ENCODE data around the gene PHF11.

PHF11 gene

DNA sequence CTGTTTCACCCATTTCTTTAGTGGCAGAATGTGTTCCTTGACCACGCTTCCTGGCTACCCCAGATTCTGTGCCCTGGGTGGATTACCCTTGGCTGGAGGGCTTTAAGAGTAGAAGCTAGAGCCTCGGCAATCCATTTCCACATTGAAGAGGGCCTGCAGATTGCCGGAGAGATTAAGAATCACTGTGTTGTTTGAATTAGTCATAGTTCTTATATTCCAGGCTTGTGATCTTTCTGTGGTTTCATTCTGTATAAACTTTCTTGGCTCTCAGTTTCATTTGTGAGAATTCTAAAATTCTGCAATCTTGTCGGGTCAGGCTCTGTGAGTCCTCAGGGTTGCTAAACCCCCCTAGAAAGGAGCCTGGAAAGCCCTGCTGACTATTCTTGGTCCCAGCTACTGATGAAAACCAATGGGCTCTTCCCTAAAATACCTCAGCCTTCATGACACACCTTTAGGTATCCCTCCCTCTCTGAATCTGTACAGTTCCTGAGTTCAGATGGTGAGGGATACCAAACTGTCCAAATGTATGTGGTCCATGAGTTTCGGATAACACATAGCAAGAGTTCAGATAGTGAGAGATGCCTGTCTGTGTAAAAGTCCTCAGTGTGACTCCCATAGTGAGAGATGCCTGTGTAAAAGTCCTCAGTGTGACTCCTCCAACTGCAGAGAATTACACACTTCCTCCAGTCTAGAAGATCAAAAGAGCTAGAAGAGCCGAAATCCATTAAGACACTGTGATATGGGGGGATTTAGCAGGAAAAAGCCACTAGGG, 4.3 kb downstream of the PHF11 start:
- no peak for DNase-seq

DNA sequence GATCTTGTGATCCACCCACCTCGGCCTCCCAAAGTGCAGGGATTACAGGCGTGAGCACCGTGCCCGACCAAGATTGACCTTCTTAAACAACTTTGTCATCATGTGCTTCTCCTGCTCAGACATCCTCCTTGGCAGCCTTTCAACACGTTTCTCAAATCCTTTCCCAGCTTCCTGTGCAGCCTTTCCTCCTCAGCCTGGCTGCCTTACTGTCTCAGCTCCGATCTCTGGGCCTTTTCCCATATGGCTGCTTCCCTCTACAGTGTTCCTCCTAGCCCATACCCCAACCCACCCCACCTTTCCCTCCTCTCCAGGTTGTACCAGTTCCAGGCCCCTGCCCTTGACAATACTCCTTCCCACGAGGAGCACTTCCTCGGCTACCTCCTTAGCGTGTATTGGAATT, 7.2 kb downstream of the PHF11 start:
- no peak for DNase-seq

DNA sequence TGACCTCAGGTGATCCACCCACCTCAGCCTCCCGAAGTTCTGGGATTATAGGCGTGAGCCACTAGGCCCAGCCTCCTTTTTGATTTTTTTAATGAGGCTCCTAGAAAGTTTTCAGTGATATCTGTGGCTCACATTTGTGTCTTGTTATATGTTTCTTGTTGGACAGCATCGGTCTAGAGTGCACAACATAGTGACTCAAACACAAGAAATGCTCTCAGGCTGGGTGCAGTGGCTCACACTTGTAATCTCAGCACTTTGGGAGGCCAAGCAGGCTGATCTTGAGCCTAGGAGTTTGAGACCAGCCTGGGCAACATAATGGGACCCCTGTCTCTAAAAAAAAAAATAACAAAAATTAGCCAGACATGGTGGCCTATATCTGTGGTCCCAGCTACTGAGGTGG, 8.2 kb downstream of the PHF11 start:
- no peak for DNase-seq

DNA sequence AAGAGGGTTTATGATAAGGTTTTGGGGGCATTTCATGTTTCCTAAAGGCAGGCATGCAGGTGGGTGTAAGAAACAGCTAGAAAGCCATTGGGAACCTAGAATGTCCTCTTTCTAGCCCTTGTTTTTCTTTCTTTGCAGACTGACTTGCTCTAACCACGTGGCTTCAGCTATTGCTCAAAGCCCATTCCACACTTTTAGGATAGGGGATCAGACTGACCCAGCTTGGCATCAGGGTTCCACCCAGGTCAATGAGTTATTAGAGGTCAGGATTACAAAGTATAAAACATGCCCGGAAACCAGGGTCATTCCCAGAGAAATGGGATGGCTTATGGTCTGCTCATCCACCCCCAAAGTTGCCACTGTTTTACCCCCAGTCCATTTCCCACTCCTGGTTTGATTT, 16.8 kb downstream of the PHF11 start:
- DNase-seq: no peak

DNA sequence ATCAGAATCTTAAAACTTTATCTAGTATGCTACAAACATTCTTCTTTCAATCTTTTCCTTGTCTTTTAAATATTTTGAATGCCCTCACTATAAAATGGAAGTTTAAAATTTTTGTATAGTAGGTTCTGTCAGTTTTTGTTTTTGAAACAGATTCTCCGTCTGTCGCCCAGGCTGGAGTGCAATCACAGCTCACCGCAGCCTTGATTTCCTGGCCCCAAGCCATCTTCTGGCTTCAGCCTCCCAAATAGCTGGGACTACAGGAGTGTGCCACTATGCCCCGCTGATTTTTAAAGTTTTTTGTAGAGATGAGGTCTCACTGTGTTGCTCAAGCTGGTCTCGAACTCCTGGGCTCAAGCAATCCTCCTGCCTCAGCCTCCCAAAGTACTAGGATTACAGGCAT, 20.7 kb downstream of the PHF11 start:
- no peak for DNase-seq

DNA sequence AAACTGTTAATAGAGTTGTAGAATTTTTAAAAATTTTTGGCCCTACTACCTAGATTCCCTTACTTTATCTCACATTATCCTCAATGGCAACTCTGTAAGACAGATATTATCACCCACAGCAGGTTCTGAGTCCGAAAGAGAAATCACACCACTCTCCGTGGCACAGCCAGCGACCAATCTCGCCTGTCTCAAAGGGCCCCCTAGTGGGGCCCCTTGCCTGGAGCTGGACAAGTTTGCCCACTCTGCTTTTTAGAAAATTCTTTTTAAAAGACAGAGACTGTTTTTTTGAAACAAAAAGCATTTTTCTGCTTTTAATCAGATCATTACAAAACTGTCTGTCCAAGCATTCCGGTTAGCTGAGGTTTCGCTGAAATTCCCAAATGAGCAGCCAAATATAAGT, 21.7 kb downstream of the PHF11 start:
- DNase-seq: no peak

DNA sequence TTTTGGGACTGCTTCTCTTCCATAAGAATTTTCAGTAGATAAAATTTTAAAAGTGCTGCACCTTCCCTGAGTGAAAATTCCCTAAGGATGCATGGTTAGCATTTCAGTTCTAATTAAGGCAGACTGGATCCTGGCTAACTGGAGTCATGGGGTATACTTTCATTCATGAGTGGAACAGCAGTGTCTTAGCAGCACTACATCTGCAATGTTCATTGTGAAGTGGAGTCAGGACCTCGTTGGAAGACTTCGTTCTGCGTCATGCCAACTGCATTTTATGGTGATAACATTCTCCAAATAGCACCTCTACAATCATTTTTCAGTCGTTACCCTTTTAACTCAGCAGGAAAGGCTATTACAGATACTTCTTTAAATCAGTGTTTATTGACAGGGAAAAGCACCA, 25.5 kb downstream of the PHF11 start:
- no peak for DNase-seq

DNA sequence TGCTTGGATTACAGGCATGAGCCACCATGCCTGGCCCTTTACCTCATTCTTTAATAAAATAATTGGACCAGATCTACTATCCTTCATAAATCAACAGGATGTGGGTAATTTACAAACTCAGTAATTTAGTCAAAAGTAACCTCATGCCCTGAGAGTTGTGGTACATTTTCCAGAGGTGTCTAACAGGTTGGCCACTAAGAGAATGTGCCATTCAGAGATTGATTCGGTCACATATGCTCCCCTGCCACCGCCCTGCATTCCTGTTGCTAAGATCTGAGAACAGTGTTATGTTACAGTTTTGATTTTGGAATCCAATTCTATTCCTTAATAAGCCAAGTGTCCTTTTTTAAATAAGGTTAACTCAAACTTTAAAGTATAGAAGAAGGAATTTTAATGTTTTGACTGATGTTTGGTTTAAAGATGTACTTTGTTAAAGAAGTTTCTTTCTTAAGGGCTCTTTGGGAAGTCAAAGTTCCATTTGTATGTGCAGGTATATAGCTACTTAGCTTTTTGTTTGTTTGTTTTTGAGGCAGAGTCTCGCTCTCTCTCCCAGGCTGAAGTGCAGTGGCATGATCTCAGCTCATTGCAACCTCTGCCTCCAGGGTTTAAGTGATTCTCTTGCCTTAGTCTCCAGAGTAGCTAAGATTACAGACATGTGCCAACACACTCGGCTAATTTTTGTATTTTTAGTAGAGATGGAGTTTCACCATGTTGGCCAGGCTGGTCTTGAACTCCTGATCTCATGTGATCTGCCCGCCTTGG, 29.2 kb downstream of the PHF11 start:
- no peak for DNase-seq

DNA sequence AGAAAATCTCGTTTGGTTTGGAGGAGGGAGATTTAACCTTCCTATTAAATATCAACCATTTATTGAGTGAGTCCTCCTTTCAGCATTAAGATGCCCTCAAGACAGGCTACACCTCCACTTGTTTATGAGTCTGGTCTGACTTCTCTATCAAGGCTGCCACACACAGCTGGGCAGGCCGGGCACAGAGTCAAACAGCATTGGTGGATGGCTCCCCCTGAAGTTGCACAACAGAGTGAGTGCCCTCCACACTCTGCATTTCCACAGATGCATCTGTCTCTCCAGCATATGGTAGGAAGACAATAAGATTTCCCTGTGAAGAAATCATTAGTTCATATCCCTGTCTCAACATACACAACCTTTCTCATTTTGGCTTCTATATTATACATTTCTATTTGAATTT, 31.4 kb downstream of the PHF11 start:
- no peak for DNase-seq

DNA sequence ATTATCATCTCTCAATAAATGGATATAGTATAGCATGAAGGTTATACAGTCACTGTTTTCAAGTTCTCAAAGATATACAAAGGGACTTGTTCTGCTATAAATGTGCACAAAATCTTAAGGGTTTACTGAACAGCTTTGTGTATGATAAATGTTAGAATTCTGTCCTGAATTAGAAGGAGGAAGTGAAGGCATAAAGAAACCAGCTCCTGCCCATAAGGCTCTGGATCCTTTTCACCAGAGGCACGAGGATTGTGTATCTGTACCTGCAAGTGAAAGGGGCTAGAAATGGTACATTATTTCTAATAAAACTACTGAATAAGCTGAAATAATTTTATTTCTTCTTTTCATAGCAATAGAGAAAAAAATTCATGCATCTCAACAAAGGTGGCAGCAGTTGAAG, 32.4 kb downstream of the PHF11 start:
- DNase-seq: no peak

DNA sequence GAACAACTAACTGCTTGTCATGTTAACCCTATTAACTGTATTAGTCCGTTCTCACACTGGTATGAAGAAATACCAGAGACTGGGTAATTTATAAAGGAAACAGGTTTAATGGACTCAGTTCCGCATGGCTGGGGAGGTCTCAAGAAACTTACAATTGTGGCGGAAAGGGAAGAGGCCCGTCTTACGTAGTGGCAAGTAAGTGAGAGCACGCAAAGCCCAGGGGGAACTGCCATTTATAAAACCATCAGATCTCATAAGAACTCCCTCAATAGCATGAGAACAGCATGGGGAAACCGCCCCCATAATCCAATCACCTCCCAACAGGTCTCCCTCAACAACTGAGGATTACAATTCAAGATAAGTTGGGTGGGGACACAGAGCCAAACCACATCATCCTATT, 34.7 kb downstream of the PHF11 start:
- DNase-seq: no peak

DNA sequence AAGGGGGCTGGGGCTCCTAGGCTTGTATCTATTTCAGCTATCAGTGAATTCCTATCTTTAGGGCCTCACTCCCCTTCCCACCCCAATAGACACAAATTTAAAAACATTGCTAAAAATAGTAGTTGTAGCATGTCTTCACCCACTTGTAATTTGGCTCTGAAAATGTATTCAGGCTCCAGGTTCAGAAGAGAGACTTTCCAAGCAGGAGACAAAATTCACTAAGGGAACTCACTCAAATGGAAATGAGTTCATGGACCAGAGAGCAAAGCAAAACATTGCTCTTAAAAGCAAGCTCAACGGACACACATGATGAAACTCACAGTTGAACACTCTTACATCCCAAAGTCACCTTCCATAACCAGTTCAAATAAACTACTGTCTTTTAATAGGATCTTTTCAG, 36.8 kb downstream of the PHF11 start:
- no peak for DNase-seq

DNA sequence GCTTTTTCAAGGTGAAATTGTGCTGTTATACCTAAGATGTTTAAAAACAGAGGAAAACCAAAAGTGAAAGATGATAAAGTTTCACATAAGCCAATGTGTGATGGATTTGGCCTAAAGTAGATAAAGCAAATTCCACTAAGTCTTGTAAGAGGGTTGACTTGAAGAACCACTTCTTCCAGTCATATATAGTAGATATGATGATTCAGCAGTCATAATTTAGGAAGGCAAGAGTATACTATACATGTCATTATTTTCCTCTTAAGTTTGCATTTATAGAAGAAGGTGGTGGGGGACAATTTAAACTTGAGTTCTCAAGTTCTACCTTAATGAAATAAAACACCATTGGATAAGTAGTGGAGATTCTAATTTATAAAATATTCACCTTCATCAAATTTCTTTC, 37.3 kb downstream of the PHF11 start:
- DNase-seq: no peak

DNA sequence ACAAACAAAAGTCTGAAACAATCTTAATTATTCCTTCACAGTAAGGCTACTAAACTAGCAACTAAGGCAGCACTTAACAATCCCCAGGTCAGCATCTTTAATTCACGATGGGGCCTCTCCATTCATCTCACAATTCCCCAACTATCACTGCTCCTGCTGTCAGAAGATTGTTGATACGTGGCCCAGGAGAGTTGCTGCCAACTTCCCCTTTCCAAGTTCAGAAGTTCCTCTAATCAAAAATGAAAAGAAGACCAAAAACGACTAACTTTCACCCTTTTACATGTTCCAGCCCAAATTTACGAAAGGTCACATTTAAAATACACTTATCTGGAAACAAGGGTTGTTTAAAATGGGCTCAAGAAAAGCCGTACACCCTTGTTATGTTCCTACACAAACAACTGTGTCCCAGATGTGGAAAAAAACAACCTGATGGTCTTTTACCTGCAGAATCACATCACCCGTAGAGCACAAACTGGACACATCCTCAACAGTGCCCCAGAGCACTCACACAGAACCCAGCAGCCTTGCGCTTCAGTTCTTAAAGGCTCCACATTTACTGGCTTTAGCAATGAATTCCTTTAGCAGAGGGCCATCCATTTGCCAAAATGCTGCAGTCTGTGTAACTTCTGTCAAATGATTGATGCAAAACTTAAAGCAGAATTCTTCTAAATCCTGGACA, 38.0 kb downstream of the PHF11 start:
- DNase-seq: no peak

DNA sequence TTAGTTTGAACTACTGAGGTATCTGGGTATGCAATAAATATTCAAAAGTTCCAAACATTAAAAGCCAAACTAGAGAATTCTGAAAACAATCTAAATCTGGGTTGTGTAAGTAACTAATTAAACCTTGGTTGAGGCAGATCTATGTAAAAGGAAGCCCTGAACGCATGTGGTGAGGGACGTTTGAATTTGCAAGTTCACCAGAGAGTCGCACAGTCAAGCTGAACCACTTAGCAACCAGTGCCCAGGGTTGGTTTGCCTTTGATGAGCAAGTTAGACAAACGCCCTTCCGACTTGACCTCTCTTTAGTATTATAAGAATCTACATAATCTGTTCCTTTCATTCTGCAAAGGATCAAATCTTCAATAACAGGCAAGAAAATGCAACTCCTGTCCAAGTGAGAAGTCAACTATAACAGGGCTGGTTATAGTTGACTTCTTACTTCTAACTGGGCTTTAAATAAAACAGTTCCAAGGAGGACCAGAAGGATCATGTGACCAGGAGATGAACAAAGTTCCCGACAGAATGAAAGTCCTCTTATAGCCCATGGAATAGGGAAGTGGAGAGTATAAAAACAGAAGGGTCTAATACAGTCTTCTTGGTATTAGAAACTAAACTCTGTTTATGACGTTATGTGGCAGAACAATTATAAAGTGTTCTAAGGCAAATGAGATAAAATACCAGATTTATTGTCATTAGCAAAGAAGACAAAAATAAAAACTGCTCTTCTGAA, 40.6 kb downstream of the PHF11 start:
- no peak for DNase-seq

DNA sequence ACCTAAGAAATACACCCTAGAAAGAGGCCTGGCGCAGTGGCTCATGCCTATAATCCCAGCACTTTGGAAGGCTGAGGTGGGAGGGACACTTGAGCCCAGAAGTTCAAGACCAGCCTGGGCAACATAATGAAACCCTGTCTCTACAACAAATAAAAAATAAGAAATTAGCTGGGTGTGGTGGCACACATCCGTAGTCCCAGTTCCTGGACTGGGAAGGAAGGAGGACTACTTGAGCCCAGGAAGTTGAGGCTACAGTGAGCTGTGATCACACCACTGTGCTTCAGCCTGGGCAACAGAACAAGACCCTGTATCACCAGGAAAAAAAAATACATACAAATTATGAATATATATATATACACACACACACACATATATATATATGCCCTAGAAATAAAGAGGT, 42.7 kb downstream of the PHF11 start:
- DNase-seq: no peak

DNA sequence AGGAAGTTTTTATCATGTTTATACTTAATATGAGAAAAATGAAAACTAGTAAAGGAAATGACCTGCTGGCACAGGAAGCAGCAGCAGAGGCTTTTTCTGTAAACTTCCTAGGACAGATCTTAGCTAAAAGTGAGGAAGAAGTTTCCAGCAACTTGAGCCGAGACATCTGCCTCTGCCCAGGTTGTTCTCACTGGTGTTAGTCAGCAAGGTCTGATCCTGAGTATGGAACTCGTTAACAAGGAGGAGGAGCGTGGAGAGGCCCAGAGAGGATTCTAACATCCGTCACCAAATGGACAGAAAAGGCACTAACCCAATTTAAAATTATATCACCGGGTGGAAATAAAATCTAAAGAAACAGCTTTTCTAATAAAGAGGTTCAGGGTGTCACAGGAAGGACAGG, 43.6 kb downstream of the PHF11 start:
- DNase-seq: no peak

DNA sequence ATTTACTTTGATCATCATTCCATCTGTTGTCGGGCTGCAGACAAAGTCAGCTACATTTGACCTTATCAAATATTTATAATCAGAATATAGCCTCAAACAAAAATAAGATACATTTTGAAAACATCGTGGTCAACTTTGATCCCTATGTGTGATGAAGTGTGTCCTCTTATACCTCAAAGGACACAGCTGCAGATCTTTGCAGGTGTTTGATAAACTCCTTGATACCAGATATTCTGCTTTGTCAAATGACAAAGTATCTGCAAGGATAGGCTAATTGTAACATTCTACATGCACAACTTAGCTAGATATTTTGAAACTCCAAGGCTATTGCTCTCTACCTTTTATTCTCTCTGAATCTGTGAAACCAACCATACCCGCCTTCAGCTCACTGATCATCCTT, 44.0 kb downstream of the PHF11 start:
- DNase-seq: no peak

DNA sequence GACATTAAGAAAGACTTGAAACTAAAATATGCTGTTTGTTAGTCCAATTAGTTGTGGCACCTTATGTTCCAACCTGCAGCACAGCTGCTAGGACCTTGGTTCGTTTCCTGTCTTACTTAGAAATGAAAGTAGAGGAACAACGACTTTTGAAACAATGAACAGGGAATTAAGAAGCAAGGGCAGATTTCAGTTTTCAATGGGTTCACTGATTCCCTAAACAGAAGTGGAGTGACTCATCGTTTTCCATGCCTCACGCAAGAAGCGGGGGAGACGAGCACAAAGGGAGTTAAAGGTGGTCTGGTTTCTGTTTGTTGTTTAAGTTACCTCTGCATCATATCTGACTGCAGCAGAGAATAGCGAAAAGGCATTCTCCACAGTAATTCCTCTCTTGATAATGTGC, 44.8 kb downstream of the PHF11 start:
- DNase-seq: no peak

DNA sequence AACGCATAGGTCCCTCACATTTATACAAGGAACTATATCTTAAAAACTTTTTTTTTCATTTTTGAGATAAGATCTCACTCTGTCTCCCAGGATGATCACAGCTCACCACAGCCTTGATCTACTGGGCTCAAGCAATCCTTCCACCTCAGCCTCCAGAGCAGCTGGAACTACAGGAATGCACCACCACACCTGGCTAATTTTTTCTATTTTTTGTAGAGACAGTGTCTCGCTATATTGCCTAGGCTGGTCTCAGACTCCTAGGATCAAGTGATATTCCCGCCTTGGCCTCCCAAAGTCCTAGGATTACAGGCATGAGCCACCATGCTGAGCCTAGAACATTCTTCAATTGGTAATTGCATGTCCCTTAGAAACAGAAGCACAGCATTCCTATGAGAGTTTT, 47.9 kb downstream of the PHF11 start:
- DNase-seq: no peak

DNA sequence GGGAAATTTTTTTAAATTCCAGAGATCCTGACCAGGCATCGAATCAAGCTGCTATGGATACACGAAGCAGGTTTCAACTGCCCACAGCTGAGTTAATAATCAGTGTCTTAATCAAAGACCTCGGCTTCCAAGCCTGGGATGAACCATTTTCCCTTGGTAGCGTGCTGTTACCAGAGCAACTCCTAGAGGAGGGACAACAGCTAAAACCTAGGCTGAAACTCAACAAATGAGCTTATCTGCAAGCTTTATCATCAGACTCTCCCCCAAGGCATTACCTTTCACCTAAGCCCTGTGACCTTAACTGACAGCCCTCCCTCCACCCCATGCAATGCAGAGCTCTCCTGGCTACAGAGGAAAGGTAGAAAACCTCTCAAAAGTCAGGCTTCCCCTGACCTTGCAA, 49.9 kb downstream of the PHF11 start:
- DNase-seq: no peak

DNA sequence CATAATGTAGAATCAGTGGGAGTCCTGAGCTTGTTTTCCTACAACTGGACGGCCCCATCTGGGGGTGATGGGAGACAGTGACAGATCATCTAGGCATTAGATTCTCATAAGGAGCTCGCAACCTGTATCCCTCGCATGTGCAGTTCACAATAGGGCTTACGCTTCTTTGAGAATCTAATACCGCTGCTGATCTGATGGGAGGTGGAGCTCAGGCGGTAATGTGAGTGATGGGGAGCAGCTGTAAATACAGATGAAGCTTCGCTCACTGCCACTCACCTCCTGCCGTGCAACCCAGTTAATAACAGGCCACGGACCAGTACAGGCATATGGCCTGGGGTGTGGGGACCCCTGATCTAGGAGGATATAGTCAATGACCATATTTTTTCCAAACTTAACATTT, 50.8 kb downstream of the PHF11 start:
- DNase-seq: no peak

DNA sequence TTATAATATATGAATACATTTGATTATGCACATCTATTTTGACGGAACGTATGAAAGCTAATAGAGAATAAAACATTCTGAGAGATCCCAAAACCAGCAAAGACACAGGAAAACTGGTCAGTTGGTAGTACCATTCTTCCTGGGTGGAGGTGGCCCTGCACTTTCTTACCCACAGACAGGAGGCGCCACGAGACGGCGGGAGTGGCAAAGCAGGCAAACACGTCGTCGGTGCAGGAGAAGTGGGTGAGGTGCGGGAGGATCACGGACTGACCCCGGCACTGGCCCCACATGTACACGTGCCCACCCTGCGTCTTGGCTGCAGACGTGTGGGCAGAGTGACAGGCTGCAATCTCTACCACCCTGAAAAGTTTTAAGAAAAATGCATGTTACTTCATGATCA, 53.5 kb downstream of the PHF11 start:
- no peak for DNase-seq
